Measurements from ENCODE around the gene MRTFB.

The MRTFB gene

DNA sequence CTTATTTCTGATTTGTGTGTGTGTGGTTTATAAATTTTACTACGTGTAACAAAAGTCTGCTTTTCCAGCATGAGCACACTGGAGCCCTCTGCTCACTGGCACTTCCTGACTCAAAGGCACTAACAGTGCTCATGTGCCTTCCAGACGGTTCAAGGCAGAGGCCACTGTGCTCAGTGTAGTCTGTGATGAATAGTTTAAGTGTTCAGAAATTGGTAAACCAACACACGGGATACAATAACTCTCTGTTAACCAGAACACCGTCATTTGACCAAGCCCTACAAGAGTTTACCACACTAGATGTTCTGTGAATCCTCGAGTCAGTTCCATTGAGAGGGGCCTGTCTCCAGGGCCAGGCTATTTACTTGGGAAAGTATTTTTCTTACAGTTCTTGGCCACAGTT is 191.9 kb downstream of the MRTFB start:
- Histone ChIP-seq H3K27ac (ENCODE audit: low read length) (no peak overlapping the region), H3K27me3 (replicated peaks; ENCODE audit: insufficient read depth, low read length) (no peaks in the 10 kb centered on the region), H3K9me3 (replicated peaks; ENCODE audit: insufficient read depth, low read length) (no peaks in the 10 kb centered on the region), H3K4me1 (ENCODE audit: low read length) (no peaks in the 10 kb centered on the region), H3K4me2 (ENCODE audit: low read depth, low read length) (no peak overlapping the region), H3K9me2 (replicated peaks; ENCODE audit: insufficient read depth, low read length) (no peaks in the 10 kb centered on the region), H3K79me2 (ENCODE audit: low read length) (no peaks in the 10 kb centered on the region), H3K9ac (ENCODE audit: low read length) (no peak overlapping the region), H3K36me3 (replicated peaks; ENCODE audit: insufficient read depth, low read length) (no peaks in the 10 kb centered on the region), H3K4me3 (ENCODE audit: low read length) (no peak overlapping the region), H2AFZ (ENCODE audit: low read length) (no peak overlapping the region), H3F3A (ENCODE audit: insufficient read depth, low read length) (no peaks in the 10 kb centered on the region), H4K20me1 (ENCODE audit: insufficient read depth, low read length) (no peaks in the 10 kb centered on the region)
- TF ChIP-seq EZH2phosphoT487 (IDR thresholded peaks at IDR 0.05; ENCODE audit: low read length) (no peak), EZH2 (optimal IDR thresholded peaks at IDR 0.05; ENCODE audit: low read depth, low read length) (no peak)
- TF ChIP-seq, protein P1, sequence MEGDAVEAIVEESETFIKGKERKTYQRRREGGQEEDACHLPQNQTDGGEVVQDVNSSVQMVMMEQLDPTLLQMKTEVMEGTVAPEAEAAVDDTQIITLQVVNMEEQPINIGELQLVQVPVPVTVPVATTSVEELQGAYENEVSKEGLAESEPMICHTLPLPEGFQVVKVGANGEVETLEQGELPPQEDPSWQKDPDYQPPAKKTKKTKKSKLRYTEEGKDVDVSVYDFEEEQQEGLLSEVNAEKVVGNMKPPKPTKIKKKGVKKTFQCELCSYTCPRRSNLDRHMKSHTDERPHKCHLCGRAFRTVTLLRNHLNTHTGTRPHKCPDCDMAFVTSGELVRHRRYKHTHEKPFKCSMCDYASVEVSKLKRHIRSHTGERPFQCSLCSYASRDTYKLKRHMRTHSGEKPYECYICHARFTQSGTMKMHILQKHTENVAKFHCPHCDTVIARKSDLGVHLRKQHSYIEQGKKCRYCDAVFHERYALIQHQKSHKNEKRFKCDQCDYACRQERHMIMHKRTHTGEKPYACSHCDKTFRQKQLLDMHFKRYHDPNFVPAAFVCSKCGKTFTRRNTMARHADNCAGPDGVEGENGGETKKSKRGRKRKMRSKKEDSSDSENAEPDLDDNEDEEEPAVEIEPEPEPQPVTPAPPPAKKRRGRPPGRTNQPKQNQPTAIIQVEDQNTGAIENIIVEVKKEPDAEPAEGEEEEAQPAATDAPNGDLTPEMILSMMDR (IDR thresholded peaks at IDR 0.05; ENCODE audit: low read length) = no peak
- DNase-seq = no peak

DNA sequence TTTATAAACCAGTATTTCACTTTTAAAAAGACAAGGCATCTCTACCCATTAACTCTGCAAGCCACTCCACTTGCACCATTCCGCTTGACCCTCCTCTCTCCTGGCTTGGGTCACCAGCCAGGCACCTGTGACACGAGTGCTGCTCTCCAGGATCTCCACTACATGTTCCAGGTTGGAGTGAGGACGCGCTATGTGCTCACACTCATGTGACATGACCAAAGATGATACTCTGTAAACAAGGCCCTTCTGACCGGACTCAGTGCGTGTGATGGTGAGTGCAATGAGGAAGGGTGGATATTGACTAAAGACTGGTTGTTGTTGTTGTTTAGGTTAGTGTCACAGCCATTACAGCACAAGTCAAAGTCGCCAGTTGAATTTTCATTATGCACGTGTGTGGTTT is 192.7 kb downstream of the MRTFB start:
- H3F3A ChIP-seq (ENCODE audit: insufficient read depth, low read length) = no peaks in the 10 kb centered on the region
- no peaks in the 10 kb centered on the region for H3K9me2 ChIP-seq (replicated peaks; ENCODE audit: insufficient read depth, low read length)
- H3K4me1 ChIP-seq (ENCODE audit: low read length) = peaks cover 6% of the 10 kb centered on the region; the same call in 1 of the 2 replicates
- H2AFZ ChIP-seq (ENCODE audit: low read length) = no peak overlapping the region
- H3K27ac ChIP-seq (ENCODE audit: low read length) = no peak overlapping the region
- H3K9me3 ChIP-seq (replicated peaks; ENCODE audit: insufficient read depth, low read length) = no peaks in the 10 kb centered on the region
- no peak overlapping the region for H3K9ac ChIP-seq (ENCODE audit: low read length)
- no peak overlapping the region for H3K4me3 ChIP-seq (ENCODE audit: low read length)
- no peaks in the 10 kb centered on the region for H3K27me3 ChIP-seq (replicated peaks; ENCODE audit: insufficient read depth, low read length)
- no peak for DNase-seq
- H3K36me3 ChIP-seq (replicated peaks; ENCODE audit: insufficient read depth, low read length) = no peaks in the 10 kb centered on the region
- TF ChIP-seq EZH2 (optimal IDR thresholded peaks at IDR 0.05; ENCODE audit: low read depth, low read length) (no peak), EZH2phosphoT487 (IDR thresholded peaks at IDR 0.05; ENCODE audit: low read length) (no peak)
- TF ChIP-seq, protein P1 (IDR thresholded peaks at IDR 0.05; ENCODE audit: low read length) = no peak
- H3K79me2 ChIP-seq (ENCODE audit: low read length) = no peaks in the 10 kb centered on the region
- no peak overlapping the region for H3K4me2 ChIP-seq (ENCODE audit: low read depth, low read length)
- no peaks in the 10 kb centered on the region for H4K20me1 ChIP-seq (ENCODE audit: insufficient read depth, low read length)

DNA sequence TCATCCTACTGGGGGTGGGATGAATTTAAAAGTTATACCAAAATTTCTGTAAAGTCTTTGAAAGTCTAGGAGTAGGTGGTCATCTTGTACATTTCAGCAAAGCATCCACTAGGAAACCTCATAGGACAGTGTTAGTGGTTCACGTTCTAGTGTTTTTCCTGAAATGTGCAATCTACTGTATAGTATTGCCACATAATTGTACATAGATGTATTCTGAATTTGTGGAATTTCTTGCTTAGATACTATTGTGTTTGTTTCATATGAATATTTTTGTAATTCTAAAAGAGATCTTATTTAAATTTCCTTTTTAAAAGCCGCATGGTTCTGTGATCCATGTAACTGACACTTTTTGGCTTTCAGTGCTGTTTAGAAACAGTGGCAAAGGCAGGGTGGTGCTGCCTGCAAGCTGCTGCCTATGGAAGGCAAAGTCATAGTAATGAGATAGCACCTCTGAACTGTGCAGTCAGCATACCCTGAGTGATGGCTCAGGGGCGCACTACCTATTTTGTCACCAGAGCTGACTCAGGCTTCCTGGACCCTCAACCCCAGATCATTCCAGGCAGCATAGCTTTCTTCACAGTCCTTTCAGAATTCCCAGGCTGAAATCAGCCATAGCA is 193.3 kb downstream of the MRTFB start:
- no peak overlapping the region for H3K27ac ChIP-seq (ENCODE audit: low read length)
- H3K9me3 ChIP-seq (replicated peaks; ENCODE audit: insufficient read depth, low read length) = no peaks in the 10 kb centered on the region
- DNase-seq = no peak
- no peaks in the 10 kb centered on the region for H3K27me3 ChIP-seq (replicated peaks; ENCODE audit: insufficient read depth, low read length)
- no peak overlapping the region for H2AFZ ChIP-seq (ENCODE audit: low read length)
- no peaks in the 10 kb centered on the region for H3K36me3 ChIP-seq (replicated peaks; ENCODE audit: insufficient read depth, low read length)
- H3K79me2 ChIP-seq (ENCODE audit: low read length) = no peaks in the 10 kb centered on the region
- H3K9me2 ChIP-seq (replicated peaks; ENCODE audit: insufficient read depth, low read length) = no peaks in the 10 kb centered on the region
- peaks cover 11% of the 10 kb centered on the region; the same call in 1 of the 2 replicates for H3K4me1 ChIP-seq (ENCODE audit: low read length)
- H3K4me3 ChIP-seq (ENCODE audit: low read length) = no peak overlapping the region
- no peaks in the 10 kb centered on the region for H3F3A ChIP-seq (ENCODE audit: insufficient read depth, low read length)
- H3K9ac ChIP-seq (ENCODE audit: low read length) = no peak overlapping the region
- H3K4me2 ChIP-seq (ENCODE audit: low read depth, low read length) = no peak overlapping the region
- H4K20me1 ChIP-seq (ENCODE audit: insufficient read depth, low read length) = no peaks in the 10 kb centered on the region
- TF ChIP-seq, protein P1 (IDR thresholded peaks at IDR 0.05; ENCODE audit: low read length) = no peak
- no peak for TF ChIP-seq EZH2phosphoT487 (IDR thresholded peaks at IDR 0.05; ENCODE audit: low read length)
- TF ChIP-seq EZH2 (optimal IDR thresholded peaks at IDR 0.05; ENCODE audit: low read depth, low read length) = no peak
